HG02763 (cell line): Measurements from ENCODE around the gene HK1.
"Not testable (repeated sequence)": the region's sequence is repeated elsewhere in the genome, so short reads cannot be mapped to it uniquely, and the experiment has no call there.

Experiments used
- ATAC-seq: cut with Tn5 transposase; IDR thresholded peaks from one replicate; pipeline ENCODE4 v1.9.1; 2021; ENCODE audit warnings: mild to moderate bottlenecking, moderate library complexity; ENCODE audit not compliant: unreplicated experiment

Gene HK1

GRCh38 chr10:69325637-69326523 lies 47.6 kb downstream of the HK1 start:
- not testable (repeated sequence) for ATAC-seq

- no peak for ATAC-seq
These were observed 48.4 kb downstream of the HK1 start for GRCh38 chr10:69326692-69327091.

GRCh38 chr10:69327463-69328379 lies 49.4 kb downstream of the HK1 start:
- peak; percentile 91 for ATAC-seq

GRCh38 chr10:69328380-69328735 lies 50.1 kb downstream of the HK1 start:
- ATAC-seq = no peak

- ATAC-seq = not testable (repeated sequence)
These were observed 50.6 kb downstream of the HK1 start for GRCh38 chr10:69328888-69329287.

- ATAC-seq = no peak
These were observed 51.5 kb downstream of the HK1 start for GRCh38 chr10:69329721-69330178.

- ATAC-seq = no peak
These were observed 52.9 kb downstream of the HK1 start for GRCh38 chr10:69331161-69331560.

GRCh38 chr10:69332278-69333010 lies 54.1 kb downstream of the HK1 start:
- ATAC-seq = no peak

- ATAC-seq = no peak
These were observed 54.9 kb downstream of the HK1 start for GRCh38 chr10:69333205-69333604.

GRCh38 chr10:69333865-69334301 lies 55.6 kb downstream of the HK1 start:
- not testable (repeated sequence) for ATAC-seq

- no peak for ATAC-seq
These were observed 56.2 kb downstream of the HK1 start for GRCh38 chr10:69334302-69335062.

GRCh38 chr10:69335063-69335587 lies 56.8 kb downstream of the HK1 start:
- no peak for ATAC-seq

- no peak for ATAC-seq
These were observed 57.3 kb downstream of the HK1 start for GRCh38 chr10:69335613-69336012.

GRCh38 chr10:69336952-69337295 lies 58.6 kb downstream of the HK1 start:
- no peak for ATAC-seq

GRCh38 chr10:69337296-69338132 lies 59.2 kb downstream of the HK1 start:
- no peak for ATAC-seq

- ATAC-seq = no peak
These were observed 59.8 kb downstream of the HK1 start for GRCh38 chr10:69338133-69338456.

GRCh38 chr10:69338547-69339450 lies 60.5 kb downstream of the HK1 start:
- no peak for ATAC-seq

- ATAC-seq = no peak
These were observed 62.4 kb downstream of the HK1 start for GRCh38 chr10:69340695-69341094.
